Mesenteric fat pad (tissue), 1 donor: ENCODE results near the gene ARHGAP12. TPM values are rescaled to one million over a fixed set of nuclear protein-coding genes. Genes with fewer than 3 reads are reported as not detected.
"Not testable (repeated sequence)": the region's sequence is repeated elsewhere in the genome, so short reads cannot be mapped to it uniquely, and the experiment has no call there.

Source experiments
- DNase-seq: peaks from one replicate; pipeline ENCODE4 v3.0.0-alpha.2; 2020; ENCODE audit warnings: low spot score
- total RNA-seq: library from RNA; stranded (reverse); fragmentation: NEBNext Ultra II Directional; extraction: Animal tissue kit (Norgen Biotek cat#: 25700); gene quantifications from one replicate; pipeline ENCODE4 v1.2.1, GENCODE V29; 2021
- donor health status: DM: yes; HTN: yes; CAD: no.

ARHGAP12 gene
- total RNA-seq, 1 donor from 2014 or later = 22.0 TPM

DNA sequence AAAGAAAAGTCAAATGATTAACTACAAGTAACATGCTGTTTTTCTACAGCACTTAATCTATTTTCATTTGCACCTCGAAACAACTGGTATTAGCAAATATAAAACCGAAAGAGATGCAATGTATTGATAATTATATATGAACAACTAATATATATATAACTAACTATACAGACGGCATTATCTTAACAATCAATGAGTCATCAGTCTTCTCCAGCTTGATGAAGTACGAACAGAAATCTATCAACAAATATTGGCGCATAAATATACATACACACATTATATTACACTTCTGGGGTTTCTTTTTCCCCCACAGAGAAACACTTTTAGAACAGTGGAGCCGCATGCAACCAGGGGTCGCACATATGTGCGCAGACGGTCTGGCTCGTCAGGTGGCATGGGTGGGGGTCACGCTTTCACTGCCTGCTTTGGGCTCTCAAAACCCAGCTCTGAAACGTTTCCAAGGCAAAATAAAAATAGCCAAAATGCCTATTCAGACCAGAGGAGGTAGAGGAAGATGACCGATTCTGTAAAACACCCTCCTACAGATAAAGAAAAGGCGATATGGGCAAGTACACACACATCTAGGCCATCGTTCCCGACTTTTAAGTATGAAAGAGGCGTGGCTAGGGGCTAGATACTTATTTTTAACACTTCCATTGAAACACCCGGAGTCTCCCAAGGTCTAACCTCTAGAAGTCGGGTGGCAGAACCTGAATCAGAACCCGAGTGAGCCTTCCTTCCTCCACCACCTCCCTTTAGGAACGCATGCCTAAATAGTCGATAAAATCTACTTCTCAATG lies 1.7 kb downstream of the ARHGAP12 start:
- no peak for DNase-seq

DNA sequence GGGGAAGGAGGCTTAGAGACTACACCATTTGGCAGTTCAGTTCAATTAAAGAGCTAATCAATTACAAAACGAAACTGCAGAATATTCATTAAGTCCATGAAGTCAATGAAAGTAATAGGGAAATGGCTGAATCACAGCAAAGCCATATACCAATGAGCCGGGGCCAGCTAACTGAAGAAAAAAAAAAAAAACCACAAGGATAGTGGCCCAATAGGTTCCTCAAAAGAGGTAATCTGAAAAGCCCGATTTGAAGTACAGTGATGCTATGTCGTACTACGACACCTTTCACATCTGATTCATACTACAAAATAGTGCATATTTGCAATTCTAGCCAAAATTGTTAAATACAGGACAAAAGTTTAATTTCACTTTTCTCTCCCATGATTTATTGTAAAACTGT lies 2.5 kb downstream of the ARHGAP12 start:
- no peak for DNase-seq

DNA sequence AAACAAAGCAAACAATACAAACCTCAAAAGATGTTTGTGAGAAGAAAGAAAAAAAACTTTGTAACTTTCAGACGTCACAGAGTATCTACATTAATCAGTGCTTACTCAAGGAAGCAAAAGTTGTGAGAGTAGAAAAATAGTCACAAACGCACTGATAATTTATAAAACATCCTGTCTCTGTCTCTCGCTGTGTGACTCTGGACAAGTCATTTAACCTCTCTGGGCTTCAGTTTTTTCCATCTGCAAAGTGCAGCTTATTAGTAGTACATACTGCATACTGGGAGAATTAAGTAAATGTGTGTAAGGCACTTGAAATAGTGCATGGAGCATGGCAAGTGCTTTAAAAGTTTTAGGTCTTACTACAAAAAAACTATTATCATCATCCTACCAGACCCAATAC lies 3.8 kb downstream of the ARHGAP12 start:
- no peak for DNase-seq

DNA sequence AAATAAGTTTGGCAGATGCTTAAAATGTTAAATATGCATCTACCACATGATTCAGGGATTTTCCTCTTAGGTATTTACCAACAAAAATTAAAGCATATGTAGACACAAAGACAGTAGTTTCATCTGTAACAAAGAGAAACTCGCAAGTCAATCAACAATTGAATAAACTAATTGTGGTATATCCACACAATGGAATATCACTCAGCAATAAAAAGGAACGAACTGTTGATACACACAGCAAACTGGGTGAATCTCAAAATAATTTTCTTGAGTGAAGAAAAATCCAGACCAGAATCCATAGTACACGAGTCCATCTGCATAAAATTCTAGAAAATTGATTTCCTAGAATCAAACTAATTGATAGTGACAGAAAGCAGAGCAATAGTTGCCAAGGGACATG lies 5.2 kb downstream of the ARHGAP12 start:
- no peak for DNase-seq

DNA sequence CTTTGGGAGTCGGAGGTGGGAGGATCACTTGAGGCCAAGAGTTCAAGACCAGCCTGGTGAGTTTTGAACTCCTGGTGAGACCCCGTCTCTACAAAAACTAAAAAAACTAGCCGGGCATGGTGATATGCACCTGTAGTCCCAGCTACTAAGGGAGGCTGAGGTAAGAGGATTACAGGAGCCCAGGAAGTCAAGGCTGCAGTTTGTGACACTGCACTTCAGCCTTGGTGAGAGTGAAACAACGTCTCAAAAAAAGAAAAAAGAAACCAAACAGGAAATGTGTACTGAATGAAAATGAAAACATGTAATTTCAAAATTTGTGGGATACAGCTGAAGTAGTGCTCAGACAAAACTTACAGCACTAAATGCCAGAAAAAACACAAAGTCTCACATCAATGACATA lies 7.6 kb downstream of the ARHGAP12 start:
- no peak for DNase-seq

DNA sequence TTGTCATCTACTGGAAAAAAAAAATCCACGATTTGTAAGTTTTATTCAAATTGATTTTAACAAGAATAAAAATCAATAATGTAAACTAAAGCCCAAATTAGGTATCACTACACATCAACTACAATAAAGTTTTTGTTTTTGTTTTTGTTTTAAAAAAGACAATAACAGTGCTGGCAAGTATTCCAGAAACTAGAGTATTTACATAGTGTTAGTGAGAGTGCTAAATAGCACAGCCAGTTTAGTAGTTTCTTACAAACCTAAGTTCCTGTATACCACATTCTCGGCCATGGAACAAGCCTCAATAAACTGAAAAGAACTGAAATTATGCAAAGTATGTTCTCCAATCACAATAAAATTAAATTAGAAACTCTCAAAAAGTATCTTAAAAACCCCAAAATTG lies 8.1 kb downstream of the ARHGAP12 start:
- no peak for DNase-seq

DNA sequence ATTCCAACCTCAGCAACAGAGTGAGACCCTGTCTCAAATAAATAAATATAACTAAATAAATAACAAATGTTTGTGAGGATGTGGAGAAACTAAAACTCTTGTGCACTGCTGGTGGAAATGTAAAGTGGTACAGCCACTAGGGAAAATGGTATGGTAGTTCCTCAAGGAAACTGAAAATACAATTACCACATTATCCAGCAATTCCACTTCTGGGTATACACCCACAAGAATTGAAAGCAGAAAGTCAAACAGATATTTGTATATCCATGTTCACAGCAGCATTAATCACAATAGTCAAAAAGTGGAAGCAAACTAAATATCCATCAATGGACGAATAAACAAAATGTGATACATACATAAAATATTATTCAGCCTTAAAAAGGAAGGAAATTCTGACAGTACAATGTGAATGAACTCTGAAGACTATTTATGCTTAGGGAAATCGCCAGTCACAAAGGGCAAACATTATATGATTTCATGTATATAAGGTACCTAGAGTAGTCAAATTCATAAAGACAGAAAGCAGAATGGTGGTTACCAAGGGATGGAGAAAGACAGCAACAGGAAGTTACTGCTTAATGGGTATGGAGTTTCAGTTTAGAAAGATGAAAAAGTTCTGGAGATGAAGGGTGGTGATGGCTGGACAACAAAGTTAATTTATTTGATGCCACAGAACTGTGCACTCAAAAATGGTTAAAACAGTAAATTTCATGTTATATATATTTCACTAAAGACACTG lies 9.8 kb downstream of the ARHGAP12 start:
- DNase-seq = no peak

DNA sequence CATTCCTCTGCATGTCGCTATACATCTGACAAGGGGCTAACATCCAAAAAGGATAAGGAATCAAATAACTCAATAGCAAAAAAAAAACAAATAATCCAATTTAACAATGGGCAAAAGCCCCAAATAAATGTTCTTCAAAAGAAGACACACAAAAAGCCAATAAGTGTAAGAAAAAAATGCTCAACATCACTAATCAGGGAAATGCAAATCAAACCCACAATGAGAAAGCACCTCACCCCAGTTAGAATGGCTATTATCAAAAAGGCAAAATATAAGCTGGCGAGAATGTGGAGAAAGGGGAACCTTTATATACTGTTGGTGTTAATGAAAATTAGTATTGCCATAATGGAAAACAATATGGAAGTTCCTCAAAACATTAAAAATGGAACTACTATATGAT lies 14.3 kb downstream of the ARHGAP12 start:
- DNase-seq = no peak

DNA sequence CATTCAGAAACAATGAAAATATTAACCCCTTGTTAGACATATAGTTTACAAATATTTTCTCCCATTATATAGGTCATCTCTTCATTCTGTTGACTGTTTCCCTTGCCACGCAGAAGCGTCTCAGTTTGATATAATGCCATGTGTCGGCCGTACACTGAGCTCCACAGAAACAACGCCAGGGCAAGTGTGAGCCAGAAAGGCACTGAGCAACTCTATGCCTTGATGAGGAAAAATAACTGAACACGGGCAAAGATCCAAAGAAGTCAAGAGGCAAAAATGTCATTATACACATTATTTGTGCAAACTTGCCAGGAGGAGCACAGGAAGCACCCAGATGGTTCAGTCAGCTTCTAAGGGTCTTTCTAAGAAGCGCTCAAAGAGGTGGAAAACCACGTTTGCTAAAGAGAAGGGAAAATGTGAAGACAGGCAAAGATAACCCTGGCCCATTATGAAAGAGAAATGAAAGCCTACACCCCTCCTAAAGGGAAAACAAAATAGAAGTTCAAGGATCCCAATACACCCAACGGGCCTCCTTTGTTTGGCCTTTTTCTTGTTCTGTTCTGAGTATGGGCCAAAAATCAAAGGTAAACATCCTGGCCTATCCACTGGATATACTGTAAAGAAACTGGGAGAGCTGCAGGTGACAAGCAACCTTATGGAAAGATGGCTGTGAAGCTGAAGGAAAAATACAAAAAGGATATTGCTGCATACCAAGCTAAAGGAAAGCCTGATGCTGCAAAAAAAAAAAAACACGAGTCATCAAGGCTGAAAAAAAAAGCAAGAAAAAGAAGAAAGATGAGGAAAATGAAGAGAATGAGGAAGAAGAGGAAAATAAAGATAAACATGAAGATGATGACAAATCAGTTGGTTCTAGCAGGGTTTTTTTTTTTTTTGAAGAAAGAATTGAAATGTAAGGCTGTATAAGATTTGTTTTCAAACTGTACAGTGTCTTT lies 15.5 kb downstream of the ARHGAP12 start:
- no peak for DNase-seq

DNA sequence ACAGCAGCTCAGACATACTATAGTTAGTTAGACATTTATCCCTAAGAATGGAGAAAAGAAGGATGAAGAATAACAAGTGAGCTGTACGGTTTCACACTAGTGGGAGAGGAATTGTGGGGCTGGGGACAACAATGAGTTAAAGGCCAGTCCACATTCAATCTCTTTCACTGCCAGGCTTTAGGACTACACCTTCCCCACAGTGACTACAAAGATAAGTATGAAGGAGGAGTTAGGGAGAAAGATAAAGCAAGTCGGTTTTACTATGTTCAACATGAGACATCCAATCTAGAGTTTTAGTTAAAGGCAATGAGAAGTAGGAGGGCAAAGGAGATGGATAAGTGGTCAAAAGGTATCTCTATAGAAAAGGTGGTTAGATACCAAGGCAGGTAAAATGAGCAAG lies 16.3 kb downstream of the ARHGAP12 start:
- no peak for DNase-seq

DNA sequence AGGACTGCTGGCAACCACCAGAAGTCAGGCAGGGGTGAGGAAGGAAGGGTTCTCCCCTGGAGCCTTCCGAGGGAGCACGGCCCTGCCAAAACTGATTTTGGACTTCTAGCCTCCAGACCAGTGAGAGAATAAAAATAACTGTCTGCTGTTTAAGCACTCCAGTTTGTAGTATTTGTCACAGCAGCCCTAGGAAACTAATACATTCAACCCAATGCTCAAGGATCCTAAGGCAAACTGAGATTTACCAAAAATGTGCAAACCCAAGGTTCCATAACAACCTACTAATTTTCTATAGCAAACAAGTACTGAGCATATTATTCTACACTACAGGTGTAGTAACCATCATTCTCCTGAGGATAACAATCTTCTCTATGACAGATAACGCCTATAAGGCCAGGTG lies 18.6 kb downstream of the ARHGAP12 start:
- no peak for DNase-seq

DNA sequence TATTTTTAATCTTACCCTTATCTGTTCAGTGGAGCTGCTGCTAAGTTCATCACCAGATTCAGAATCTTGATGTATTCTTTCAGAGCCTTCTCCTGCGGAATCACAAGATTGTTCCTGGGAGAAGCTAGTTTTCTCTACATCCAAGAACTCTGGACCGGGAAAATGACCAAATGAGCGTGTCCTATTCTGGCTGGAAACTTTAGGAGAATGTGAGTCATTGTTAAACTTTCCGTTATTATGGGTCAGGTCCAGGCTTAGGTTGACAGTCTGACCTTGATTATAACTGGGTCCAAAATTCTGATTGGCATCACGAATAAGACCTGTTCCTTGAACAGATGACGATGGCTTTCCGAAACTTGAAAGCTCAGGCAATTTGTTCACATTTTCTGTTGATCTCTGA lies 20.5 kb downstream of the ARHGAP12 start:
- no peak for DNase-seq

DNA sequence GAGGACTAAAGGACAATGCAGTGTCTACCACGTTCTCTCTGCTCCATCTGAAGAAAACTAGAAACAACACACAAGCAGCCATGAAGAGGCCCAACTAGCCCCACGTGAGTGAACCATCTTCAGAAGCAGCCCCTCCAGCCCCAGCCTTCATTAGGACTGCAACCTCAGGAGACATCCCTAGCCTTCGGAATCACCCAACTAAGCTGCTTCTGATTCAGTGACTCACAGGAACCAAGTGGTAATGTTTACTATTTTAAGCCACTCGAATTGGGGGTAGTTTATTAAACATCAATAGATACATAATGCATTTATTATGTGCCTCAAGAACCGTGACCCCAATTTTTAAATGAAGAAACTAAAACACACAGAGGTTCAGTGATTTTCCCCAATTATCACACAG lies 22.6 kb downstream of the ARHGAP12 start:
- no peak for DNase-seq

DNA sequence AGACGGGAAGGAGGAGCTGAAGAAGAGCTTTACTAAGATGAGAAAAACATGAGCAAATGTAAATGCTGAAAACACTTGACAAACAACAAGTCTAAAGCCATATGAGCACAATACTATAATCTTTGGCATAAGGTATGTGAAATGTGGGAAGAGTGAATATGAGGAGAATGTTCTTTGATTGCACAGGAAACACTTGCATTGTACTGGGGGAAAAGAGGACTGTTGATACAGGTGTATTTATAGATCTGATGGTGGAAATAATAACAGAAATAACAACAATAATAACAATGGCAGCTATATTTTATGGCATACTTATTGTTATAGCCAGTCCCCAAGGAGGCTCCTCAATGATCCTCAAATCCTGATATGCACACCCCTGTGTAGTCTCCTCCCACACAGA lies 23.0 kb downstream of the ARHGAP12 start:
- no peak for DNase-seq

DNA sequence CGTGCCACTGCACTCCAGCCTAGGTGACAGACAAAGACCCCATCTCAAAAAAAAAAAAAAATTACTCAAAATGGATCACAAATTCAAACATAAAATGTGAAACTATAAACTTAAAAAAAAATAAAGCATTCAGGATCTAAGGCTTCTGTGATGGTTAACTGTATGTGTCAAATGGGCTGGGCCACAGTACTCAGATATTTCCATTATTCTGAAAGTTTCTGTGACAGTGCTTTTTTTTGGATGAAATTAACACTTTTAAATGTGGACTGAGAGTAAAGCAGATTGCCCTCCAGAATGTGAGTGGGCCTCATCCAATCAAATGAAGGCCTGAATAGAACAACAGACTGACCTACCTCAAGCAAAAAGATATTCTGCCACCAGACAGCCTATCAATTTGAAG lies 26.0 kb downstream of the ARHGAP12 start:
- DNase-seq = no peak

DNA sequence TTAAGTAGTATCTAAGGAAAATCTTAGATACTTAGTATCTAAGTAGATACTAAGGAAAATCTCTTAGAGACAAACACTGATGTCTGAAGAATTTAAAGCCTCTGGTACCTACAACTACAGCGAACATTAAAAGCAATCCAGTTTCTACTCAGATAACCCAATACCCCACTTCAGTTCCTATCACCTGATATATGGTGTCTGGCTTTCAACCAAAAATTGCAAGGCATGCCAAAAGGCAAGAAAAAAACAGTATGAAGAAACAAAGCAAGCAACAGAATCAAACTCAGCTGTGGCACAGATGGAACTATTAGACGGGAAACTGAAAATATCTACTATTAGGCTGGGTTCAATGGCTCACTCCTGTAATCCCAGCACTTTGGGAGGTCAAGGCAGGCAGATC lies 31.1 kb downstream of the ARHGAP12 start:
- no peak for DNase-seq

DNA sequence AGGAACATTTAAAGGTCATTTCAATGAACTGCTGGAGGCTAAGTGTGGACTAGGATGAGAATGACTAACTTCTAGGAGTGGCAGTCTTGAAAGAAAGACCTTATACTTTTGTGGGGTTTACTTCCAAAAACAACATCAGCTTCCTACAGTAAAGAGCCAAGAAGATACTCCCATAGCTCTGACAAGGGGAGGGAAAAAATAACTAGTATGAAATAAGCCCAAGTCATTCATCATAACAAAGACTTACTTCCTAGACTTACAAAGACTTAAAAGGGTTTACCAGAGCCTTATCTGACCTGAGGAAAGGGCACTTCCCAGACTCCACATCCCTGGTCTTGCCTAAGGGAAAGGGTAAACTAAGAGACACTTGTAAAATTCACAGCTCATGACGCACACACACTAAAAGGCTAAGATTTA lies 31.7 kb downstream of the ARHGAP12 start:
- DNase-seq = no peak

DNA sequence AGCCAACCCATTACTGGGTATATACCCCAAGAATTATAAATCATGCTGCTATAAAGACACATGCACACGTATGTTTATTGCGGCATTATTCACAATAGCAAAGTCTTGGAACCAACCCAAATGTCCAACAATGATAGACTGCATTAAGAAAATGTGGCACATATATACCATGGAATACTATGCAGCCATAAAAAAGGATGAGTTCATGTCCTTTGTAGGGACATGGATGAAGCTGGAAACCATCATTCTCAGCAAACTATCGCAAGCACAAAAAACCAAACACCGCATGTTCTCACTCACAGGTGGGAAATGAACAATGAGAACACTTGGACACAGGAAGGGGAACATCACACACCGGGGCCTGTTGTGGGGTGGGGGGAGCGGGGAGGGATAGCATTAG lies 32.9 kb downstream of the ARHGAP12 start:
- not testable (repeated sequence) for DNase-seq

DNA sequence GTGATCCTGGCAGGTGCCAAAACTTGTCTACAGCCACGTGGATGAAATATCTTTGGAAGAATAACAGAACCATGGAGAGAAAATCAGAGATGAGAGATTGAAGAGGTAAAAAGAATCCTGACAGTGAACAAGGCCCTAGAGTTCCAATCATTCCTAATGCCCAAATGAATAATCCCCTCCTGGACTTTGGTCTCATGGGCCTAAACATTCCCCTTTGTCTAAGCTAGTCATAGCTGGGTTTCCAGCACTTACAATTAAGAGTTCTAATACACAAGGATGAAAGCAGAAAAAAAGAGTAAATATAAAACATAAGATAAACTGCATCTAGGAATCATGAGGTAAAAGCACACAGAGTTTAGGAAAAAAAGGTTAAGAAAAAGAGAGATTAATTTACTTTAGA lies 40.2 kb downstream of the ARHGAP12 start:
- no peak for DNase-seq

DNA sequence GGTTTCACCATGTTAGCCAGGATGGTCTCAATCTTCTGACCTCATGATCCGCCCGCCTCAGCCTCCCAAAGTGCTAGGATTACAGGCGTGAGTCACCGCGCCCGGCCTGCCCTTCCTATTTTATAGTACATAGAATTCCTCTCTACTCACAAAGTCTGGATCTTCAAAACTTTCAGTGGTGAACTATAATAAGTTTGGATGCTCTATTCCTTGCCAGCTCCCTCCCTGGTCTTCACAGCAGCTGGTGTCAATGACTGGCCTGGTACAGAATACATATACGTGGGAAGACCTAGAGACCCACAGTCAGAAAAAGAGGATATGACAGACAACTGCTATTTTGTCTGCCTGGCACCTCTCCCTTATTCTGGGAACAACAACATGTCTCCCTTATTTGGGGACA lies 40.8 kb downstream of the ARHGAP12 start:
- DNase-seq = no peak

DNA sequence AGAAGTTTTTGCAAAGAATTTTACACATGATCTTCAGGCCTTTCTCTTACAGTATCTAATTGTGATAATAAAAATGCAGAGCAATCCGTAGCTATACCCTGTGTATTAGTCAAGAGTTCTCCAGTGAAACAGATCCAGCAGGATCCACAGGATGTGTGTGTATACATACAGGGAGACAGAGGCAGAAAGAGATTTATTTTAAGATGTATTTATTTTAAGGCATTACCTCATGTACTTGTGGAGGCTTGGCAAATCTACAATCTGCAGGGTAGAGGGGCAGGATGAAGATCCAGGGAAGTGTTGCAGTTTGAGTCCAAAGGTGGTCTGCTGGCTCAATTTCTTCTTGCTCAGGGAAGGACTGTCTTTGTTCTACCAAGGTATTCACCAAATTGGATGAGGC lies 41.7 kb downstream of the ARHGAP12 start:
- no peak for DNase-seq

DNA sequence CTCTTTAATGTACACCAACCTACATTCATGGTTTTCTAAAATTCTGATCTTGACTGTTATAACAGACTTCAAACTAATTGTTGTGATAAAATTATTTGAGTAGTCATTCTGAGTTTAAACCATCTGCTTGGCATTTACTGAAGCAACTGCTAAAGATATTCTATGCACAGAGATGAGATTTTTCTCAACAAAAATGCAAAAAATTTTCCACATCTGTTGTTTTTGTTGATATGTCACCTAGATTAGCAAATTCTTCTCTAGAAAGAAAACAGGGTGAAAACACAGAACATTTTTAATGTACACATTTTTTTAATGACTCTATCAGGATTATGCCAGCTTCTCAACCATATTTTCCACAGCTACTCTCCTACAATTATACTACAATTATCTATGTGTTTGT lies 42.7 kb downstream of the ARHGAP12 start:
- DNase-seq = no peak
